ENCODE results near the gene IDI2.

GRCh38 chr10:1034758-1035157 lies 9.1 kb upstream of the IDI2 start:
- TF ChIP-seq CTCF (conservative IDR thresholded peaks at IDR 0.05 in 1 of 2, IDR thresholded peaks at IDR 0.05 in 1 of 2; ENCODE audit: low read depth in 1 of 2, low read length in 2 of 2) (no peak), EZH2 (IDR thresholded peaks at IDR 0.05; ENCODE audit: low read length, missing control alignments) (no peak)
